ENCODE results near the gene MBD6. TPM values are rescaled to one million over a fixed set of nuclear protein-coding genes. Genes with fewer than 3 reads are reported as not detected.

The MBD6 gene
- total and polyA plus RNA-seq, 2 of the 13 experiments (the other 11 are each of a cell fraction or from before 2014, with no cell fraction given) = 4.1 to 5.9 TPM

- TF ChIP-seq, protein P1, sequence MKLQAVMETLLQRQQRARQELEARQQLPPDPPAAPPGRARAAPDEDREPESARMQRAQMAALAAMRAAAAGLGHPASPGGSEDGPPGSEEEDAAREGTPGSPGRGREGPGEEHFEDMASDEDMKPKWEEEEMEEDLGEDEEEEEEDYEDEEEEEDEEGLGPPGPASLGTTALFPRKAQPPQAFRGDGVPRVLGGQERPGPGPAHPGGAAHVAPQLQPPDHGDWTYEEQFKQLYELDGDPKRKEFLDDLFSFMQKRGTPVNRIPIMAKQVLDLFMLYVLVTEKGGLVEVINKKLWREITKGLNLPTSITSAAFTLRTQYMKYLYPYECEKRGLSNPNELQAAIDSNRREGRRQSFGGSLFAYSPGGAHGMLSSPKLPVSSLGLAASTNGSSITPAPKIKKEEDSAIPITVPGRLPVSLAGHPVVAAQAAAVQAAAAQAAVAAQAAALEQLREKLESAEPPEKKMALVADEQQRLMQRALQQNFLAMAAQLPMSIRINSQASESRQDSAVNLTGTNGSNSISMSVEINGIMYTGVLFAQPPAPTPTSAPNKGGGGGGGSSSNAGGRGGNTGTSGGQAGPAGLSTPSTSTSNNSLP (IDR thresholded peaks at IDR 0.05; ENCODE audit: low read depth, low read length) = 0 out of 2 replicates have a peak, but pooled peaks have one; percentile 22
- TF ChIP-seq BATF2 (CRISPR knock-in tag; IDR thresholded peaks at IDR 0.05) (no peak), HDAC6 (IDR thresholded peaks at IDR 0.05; ENCODE audit: low read depth, low read length) (no peak), KLF6 (CRISPR knock-in tag; IDR thresholded peaks at IDR 0.05) (peak; percentile 41; the same call in 1 of the 2 replicates), RBAK (CRISPR knock-in tag; IDR thresholded peaks at IDR 0.05) (no peak), TP53 (CRISPR knock-in tag; conservative IDR thresholded peaks at IDR 0.05) (no peak), GATAD1 (CRISPR knock-in tag; IDR thresholded peaks at IDR 0.05) (no peak; the same call in none of the 2 replicates), ZFP36L1 (CRISPR knock-in tag; IDR thresholded peaks at IDR 0.05) (no peak), GPN1 (CRISPR knock-in tag; IDR thresholded peaks at IDR 0.05; ENCODE audit: borderline replicate concordance) (no peak), ZNF34 (CRISPR knock-in tag; IDR thresholded peaks at IDR 0.05; ENCODE audit: borderline replicate concordance) (peak; percentile 93; the same call in 1 of the 2 replicates), YEATS2 (CRISPR knock-in tag; IDR thresholded peaks at IDR 0.05; ENCODE audit: borderline replicate concordance) (no peak), ZNF530 (CRISPR knock-in tag; IDR thresholded peaks at IDR 0.05; ENCODE audit: low read depth) (no peak), ZNF850 (CRISPR knock-in tag; conservative IDR thresholded peaks at IDR 0.05) (no peak), PRDM4 (CRISPR knock-in tag; IDR thresholded peaks at IDR 0.05; ENCODE audit: borderline replicate concordance) (no peak), NFE2 (CRISPR knock-in tag; IDR thresholded peaks at IDR 0.05) (no peak), ZFP41 (CRISPR knock-in tag; IDR thresholded peaks at IDR 0.05; ENCODE audit: borderline replicate concordance) (no peak), SOX5 (CRISPR knock-in tag; IDR thresholded peaks at IDR 0.05; ENCODE audit: borderline replicate concordance) (peak; percentile 59; the same call in 1 of the 2 replicates), ZFP62 (CRISPR knock-in tag; IDR thresholded peaks at IDR 0.05) (no peak), ZNF20 (CRISPR knock-in tag; IDR thresholded peaks at IDR 0.05) (no peak), ZNF260 (CRISPR knock-in tag; IDR thresholded peaks at IDR 0.05; ENCODE audit: borderline replicate concordance, low read depth) (no peak)
- TF ChIP-seq, protein P2, sequence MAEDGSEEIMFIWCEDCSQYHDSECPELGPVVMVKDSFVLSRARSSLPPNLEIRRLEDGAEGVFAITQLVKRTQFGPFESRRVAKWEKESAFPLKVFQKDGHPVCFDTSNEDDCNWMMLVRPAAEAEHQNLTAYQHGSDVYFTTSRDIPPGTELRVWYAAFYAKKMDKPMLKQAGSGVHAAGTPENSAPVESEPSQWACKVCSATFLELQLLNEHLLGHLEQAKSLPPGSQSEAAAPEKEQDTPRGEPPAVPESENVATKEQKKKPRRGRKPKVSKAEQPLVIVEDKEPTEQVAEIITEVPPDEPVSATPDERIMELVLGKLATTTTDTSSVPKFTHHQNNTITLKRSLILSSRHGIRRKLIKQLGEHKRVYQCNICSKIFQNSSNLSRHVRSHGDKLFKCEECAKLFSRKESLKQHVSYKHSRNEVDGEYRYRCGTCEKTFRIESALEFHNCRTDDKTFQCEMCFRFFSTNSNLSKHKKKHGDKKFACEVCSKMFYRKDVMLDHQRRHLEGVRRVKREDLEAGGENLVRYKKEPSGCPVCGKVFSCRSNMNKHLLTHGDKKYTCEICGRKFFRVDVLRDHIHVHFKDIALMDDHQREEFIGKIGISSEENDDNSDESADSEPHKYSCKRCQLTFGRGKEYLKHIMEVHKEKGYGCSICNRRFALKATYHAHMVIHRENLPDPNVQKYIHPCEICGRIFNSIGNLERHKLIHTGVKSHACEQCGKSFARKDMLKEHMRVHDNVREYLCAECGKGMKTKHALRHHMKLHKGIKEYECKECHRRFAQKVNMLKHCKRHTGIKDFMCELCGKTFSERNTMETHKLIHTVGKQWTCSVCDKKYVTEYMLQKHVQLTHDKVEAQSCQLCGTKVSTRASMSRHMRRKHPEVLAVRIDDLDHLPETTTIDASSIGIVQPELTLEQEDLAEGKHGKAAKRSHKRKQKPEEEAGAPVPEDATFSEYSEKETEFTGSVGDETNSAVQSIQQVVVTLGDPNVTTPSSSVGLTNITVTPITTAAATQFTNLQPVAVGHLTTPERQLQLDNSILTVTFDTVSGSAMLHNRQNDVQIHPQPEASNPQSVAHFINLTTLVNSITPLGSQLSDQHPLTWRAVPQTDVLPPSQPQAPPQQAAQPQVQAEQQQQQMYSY (CRISPR knock-in tag; IDR thresholded peaks at IDR 0.05) = no peak
These were observed at the start of gene MBD6 (continued) for GRCh38 chr12:57522011-57522886.

Measured in HepG2 (cell line).